ENCODE results near the gene PTPN20.
A peak's percentile ranks its signal among the peaks of the same experiment; 100 is the strongest.

Gene PTPN20

GRCh38 chr10:47025253-47025539 is 114.0 kb downstream of the PTPN20 start:
- no peak for DNase-seq (ENCODE audit: low read depth, low spot score)
- H3K4me3 ChIP-seq (ENCODE audit: low read depth, low read length), result no peak overlapping the region
- TF ChIP-seq CTCF (IDR thresholded peaks at IDR 0.05; ENCODE audit: low read depth, low read length), result no peak
- in situ Hi-C loops (cut with HindIII; ENCODE audit: low sequenced_read_pairs), result no loop called here

DNA sequence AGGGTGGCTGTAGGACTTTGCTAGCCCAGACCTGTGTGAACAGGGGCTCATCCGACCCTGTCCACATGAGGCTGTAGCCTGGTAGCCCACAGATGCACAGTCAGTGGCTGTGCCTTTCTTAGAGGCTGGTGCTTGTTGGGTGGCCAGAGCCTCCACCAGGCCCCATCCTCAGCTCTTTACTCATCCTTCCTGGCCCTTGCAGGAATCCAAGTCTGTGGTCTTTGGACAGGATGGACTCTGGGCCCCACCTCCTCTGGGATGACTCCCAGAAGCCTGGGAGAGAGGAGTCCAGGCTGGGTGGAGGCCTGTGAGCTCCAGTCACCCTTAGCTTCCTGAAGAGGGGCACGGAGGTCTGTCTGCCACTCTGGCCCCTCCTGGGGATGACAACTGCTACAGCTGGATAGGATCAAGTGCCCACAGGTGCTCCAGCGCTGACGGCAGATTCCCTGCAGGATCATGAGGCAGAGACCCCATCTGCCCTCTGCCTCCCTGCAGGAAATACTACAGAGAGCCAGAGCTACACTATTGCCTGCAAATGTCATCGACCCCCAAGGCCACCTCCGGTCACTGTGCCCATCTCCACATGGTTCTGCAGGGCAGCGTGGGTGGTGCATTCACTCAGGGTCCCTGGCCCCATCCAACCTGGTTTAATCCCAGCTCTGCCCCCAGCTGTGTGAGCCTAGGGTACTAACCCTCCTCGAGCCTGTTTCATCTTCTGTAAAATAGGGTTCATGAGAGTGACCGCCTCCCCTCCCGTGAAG is 114.5 kb downstream of the PTPN20 start:
- in situ Hi-C loops (cut with HindIII; ENCODE audit: low sequenced_read_pairs), result no loop called here
- no peak overlapping the region for H3K4me3 ChIP-seq (ENCODE audit: low read depth, low read length)
- DNase-seq (ENCODE audit: low read depth, low spot score), result peak; percentile 28
- TF ChIP-seq CTCF (IDR thresholded peaks at IDR 0.05; ENCODE audit: low read depth, low read length), result no peak

GRCh38 chr10:47026301-47027107 is 115.3 kb downstream of the PTPN20 start:
- DNase-seq (ENCODE audit: low read depth, low spot score), result no peak
- TF ChIP-seq CTCF (IDR thresholded peaks at IDR 0.05; ENCODE audit: low read depth, low read length), result no peak
- in situ Hi-C loops (cut with HindIII; ENCODE audit: low sequenced_read_pairs), result no loop called here
- H3K4me3 ChIP-seq (ENCODE audit: low read depth, low read length), result no peak overlapping the region

GRCh38 chr10:47027108-47027783 is 116.0 kb downstream of the PTPN20 start:
- in situ Hi-C loops (cut with HindIII; ENCODE audit: low sequenced_read_pairs), result no loop called here
- no peak for TF ChIP-seq CTCF (IDR thresholded peaks at IDR 0.05; ENCODE audit: low read depth, low read length)
- no peak overlapping the region for H3K4me3 ChIP-seq (ENCODE audit: low read depth, low read length)
- DNase-seq (ENCODE audit: low read depth, low spot score), result no peak

DNA sequence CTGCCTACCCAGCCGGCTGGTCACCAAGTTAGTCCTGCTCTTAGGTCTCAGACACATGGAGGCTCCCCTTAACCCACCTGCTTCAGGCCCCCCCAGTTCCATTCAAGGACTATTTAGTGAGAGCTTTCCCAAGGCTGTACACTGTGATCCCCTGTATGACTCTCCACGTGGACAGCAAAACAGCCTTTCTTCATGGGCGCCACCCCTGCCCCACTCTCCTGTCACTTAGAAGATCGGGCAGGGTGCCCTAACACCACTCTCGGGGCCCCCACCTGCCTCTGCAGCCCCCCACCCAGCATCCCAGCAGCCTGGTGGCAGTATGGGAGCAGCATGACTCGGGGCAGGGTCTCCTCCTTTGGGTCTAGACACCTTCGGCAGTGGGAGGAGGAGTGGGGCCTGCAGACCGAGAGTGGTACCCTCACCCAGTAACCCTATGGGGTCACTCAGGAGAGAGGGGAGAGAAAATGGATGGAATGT is 116.6 kb downstream of the PTPN20 start:
- in situ Hi-C loops (cut with HindIII; ENCODE audit: low sequenced_read_pairs), result no loop called here
- H3K4me3 ChIP-seq (ENCODE audit: low read depth, low read length), result no peak overlapping the region
- no peak for DNase-seq (ENCODE audit: low read depth, low spot score)
- TF ChIP-seq CTCF (IDR thresholded peaks at IDR 0.05; ENCODE audit: low read depth, low read length), result no peak

DNA sequence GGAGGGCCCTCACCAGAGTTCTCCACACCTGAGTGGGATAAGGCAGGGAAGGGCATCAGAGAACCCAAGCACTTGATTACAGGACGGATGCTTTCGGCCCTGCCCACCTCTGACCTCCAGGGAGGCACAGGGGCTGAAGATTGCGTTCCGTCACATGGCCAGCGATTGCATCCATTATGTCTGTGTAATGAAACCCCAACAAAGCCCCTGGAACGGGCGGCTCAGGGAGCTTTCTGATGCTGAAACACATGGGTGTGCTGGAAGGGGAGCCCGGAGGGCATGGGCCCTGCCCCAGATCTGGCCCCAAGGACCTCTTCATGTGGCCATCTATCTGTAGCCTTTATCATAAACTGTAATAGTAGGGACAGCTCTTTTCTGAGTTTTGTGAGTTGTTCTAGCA is 117.2 kb downstream of the PTPN20 start:
- H3K4me3 ChIP-seq (ENCODE audit: low read depth, low read length), result no peak overlapping the region
- DNase-seq (ENCODE audit: low read depth, low spot score), result no peak
- no peak for TF ChIP-seq CTCF (IDR thresholded peaks at IDR 0.05; ENCODE audit: low read depth, low read length)
- in situ Hi-C loops (cut with HindIII; ENCODE audit: low sequenced_read_pairs), result no loop called here

Data from astrocyte of the spinal cord (primary cell).